ENCODE results near the gene NSMCE4A. TPM values are rescaled to one million over a fixed set of nuclear protein-coding genes. Genes with fewer than 3 reads are reported as not detected.
"Not testable (repeated sequence)": the region's sequence is repeated elsewhere in the genome, so short reads cannot be mapped to it uniquely, and the experiment has no call there.

NSMCE4A gene
- total RNA-seq, 1 donor from 2014 or later = 17.6 TPM

DNA sequence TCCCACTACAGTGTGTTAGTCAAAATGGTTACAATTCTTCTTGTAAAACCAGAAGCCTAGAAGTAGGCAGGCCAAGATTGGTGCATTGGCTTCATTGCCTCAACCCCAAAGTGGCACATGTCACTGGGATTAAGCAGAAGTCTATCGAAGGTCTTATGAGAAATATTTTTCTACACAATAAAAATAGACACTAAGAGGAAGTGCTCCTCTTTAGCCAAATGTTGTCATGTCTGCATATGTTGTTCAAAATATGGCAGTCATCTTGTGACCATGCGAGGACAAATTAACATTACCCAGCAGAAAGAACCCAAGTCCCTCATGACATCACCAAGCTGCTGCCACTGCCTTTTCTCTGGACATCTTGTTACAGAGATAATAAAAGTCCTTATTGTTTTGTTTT, 6.3 kb upstream of the NSMCE4A start:
- DNase-seq (ENCODE audit: low read depth) = no peak
- TF ChIP-seq CTCF (IDR thresholded peaks at IDR 0.05; ENCODE audit: insufficient read depth, low read length, severe bottlenecking) = no peak

DNA sequence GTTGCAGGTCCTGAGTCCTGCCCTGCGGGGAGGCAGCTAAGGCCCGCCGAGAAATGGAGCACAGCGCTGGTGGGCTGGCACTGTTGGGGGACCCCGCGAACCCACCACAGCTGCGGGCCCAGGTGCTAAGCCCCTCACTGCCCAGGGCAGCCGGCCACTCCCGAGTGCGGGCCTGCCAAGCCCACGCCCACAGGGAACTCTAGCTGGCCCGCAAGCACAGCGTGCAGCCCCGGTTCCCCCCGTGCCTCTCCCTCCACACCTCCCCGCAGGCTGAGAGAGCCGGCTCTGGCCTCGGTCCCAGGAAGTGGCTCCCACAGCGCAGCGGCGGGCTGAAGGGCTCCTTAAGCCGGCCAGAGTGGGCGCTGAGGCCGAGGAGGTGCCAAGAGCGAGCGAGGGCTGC, 3.5 kb upstream of the NSMCE4A start:
- FAIRE-seq = no peak
- Histone ChIP-seq H3K27me3 (ENCODE audit: control insufficient read depth, insufficient read depth, low read length) (no peaks in the 10 kb centered on the region), H3K4me3 (ENCODE audit: low read depth, low read length) (no peak overlapping the region), H3K36me3 (ENCODE audit: control insufficient read depth, insufficient read depth, low read length) (no peaks in the 10 kb centered on the region)
- DNase-seq (ENCODE audit: low read depth) = no peak
- no peak for TF ChIP-seq CTCF (IDR thresholded peaks at IDR 0.05; ENCODE audit: insufficient read depth, low read length, severe bottlenecking)

More for the DNA sequence above, 6.3 kb upstream of the NSMCE4A start:
- Histone ChIP-seq H3K4me3 (ENCODE audit: low read depth, low read length) (no peak overlapping the region), H3K36me3 (ENCODE audit: control insufficient read depth, insufficient read depth, low read length) (no peaks in the 10 kb centered on the region), H3K27me3 (ENCODE audit: control insufficient read depth, insufficient read depth, low read length) (no peaks in the 10 kb centered on the region)
- no peak for FAIRE-seq

- no peak for FAIRE-seq
- TF ChIP-seq CTCF (IDR thresholded peaks at IDR 0.05; ENCODE audit: insufficient read depth, low read length, severe bottlenecking) = no peak
- DNase-seq (ENCODE audit: low read depth) = no peak
- no peak overlapping the region for H3K4me3 ChIP-seq (ENCODE audit: low read depth, low read length)
- H3K36me3 ChIP-seq (ENCODE audit: control insufficient read depth, insufficient read depth, low read length) = no peaks in the 10 kb centered on the region
- no peaks in the 10 kb centered on the region for H3K27me3 ChIP-seq (ENCODE audit: control insufficient read depth, insufficient read depth, low read length)
These were observed 1.6 kb upstream of the NSMCE4A start for GRCh38 chr10:121976607-121977006.

DNA sequence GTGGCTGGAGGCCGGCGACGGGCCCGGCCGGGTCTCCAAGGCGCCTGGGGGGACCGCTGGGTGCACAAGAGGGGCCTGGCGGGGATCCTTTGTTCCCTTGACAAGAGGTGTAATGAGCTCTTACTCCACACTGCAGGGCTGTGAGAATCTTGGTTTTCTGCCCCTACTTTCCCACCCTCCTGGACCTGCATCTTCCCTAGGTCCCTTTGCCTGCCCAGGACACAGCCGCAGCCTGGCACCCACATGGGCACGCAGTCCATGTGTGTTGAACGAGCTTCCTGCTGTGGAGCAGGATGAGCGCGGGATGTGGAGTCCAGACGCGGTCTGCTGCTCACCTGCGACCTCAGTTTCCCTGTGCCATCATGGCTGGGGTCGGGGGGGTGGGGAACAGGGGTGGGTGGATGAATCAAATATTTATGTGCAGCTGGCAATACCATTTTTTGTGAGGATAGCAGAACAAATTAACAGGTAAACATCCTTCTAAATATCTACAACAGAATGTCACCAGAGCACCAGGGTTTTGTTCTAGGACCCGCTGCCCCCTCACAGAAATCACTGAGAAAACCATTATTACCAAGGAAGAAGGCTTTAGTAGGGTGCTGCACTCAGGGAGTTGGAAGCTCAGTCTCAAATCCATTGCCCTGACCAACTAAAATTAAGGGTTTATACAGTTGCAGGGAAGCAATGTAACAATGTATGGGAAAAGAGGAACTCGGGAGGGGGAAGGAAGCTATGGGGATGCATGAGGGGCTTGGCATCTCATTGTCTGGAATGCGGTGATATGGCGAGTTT, 474 bp upstream of the NSMCE4A start:
- Histone ChIP-seq H3K36me3 (ENCODE audit: control insufficient read depth, insufficient read depth, low read length) (peaks cover 2% of the 10 kb centered on the region), H3K4me3 (ENCODE audit: low read depth, low read length) (peak overlapping the region; percentile 76), H3K27me3 (ENCODE audit: control insufficient read depth, insufficient read depth, low read length) (no peaks in the 10 kb centered on the region)
- TF ChIP-seq CTCF (IDR thresholded peaks at IDR 0.05; ENCODE audit: insufficient read depth, low read length, severe bottlenecking) = peak; percentile 71
- DNase-seq (ENCODE audit: low read depth) (no peak), FAIRE-seq (no peak)

DNA sequence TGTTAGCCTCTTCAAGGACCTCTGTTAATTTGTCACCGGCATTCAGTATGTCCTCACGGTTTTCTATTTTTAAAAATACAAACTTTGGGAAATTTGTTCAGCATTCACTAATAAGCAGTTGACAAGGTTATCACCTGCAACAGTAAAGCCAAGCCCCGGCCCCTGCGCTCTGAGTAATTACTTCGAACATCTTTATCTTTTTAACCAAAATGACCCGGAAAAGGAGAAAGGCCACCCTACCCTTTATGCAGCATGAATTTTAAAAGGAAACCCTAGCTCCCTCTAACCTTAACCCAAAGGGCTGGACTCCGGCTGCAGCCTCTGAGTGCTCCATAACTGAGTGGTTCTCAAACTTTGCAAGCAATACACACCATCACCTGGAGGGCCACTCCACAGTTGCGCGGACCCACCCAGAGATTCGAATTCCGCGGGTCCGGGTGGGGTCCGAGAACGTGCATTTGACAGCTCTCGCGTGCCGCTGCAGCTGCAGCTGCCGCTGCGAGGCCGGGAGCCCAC, 940 bp downstream of the NSMCE4A start:
- DNase-seq (ENCODE audit: low read depth) (no peak), FAIRE-seq (no peak)
- Histone ChIP-seq H3K4me3 (ENCODE audit: low read depth, low read length) (peak overlapping the region; percentile 76), H3K36me3 (ENCODE audit: control insufficient read depth, insufficient read depth, low read length) (peaks cover 3% of the 10 kb centered on the region), H3K27me3 (ENCODE audit: control insufficient read depth, insufficient read depth, low read length) (no peaks in the 10 kb centered on the region)
- peak; percentile 4 for TF ChIP-seq CTCF (IDR thresholded peaks at IDR 0.05; ENCODE audit: insufficient read depth, low read length, severe bottlenecking)

DNA sequence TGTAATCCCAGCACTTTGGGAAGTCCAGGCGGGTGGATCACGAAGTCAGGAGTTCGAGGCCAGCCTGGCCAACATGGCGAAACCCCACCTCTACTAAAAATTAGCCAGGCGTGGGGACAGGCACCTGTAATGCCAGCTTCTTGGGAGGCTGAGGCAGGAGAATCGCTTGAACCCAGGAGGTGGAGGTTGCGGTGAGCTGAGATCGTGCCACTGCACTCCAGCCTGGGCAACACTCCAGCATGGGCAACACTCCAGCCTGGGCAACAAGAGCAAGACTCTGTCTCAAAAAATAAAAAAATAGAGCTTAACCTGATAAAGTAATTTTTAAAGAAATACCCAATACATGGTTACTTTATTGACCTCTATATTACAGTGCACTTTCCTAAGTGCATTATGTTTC, 5.9 kb downstream of the NSMCE4A start:
- DNase-seq (ENCODE audit: low read depth); H3K36me3 ChIP-seq (ENCODE audit: control insufficient read depth, insufficient read depth, low read length); H3K4me3 ChIP-seq (ENCODE audit: low read depth, low read length); FAIRE-seq; H3K27me3 ChIP-seq (ENCODE audit: control insufficient read depth, insufficient read depth, low read length): not testable (repeated sequence)

All from bronchial epithelial cell (primary cell).